Fibroblast of lung (primary cell): ENCODE results near the gene KCNJ10. TPM values are rescaled to one million over a fixed set of nuclear protein-coding genes. Genes with fewer than 3 reads are reported as not detected.

Source experiments
- DNase-seq, 2 donors: peaks; one replicate each; pipeline versions ENCODE4 v3.0.0 to v3.0.0-alpha.2; 2010; ENCODE audit warnings: low read depth in 2 of 2
- H2AFZ ChIP-seq: 2 replicates; pipeline ENCODE4 v1.5.1; 2012; ENCODE audit warnings: low read length, control low read depth, inconsistent platforms
- H3K27ac ChIP-seq: 2 replicates; pipeline ENCODE4 v1.5.1; 2011; ENCODE audit warnings: low read length, control low read depth; ENCODE audit not compliant: insufficient read depth
- H3K27me3 ChIP-seq: 2 replicates; pipeline ENCODE4 v1.5.1; 2011; ENCODE audit warnings: mild to moderate bottlenecking, low read length; ENCODE audit not compliant: control insufficient read depth, insufficient read depth
- H3K36me3 ChIP-seq: 2 replicates; pipeline ENCODE4 v1.5.1; 2011; ENCODE audit warnings: low read length; ENCODE audit not compliant: control insufficient read depth, insufficient read depth
- H3K4me1 ChIP-seq: 2 replicates; pipeline ENCODE4 v1.5.1; 2011; ENCODE audit warnings: low read length; ENCODE audit not compliant: control insufficient read depth, insufficient read depth; ENCODE audit errors: extremely low read depth
- H3K4me2 ChIP-seq: 2 replicates; pipeline ENCODE4 v1.5.1; 2011; ENCODE audit warnings: low read length, control low read depth; ENCODE audit not compliant: insufficient read depth; ENCODE audit errors: extremely low read depth
- H3K4me3 ChIP-seq, 4 experiments: fragments of 200-600 bp in 1 of 4; sonication (generic) in 1 of 4; replicated peaks in 1 of 4; 2 replicates each; pipeline ENCODE4 v1.5.1; 2011 to 2016; ENCODE audit warnings: low read length in 4 of 4, low read depth in 3 of 4, mild to moderate bottlenecking in 3 of 4, control low read depth in 2 of 4, inconsistent platforms in 1 of 4, mixed read lengths in 1 of 4; ENCODE audit not compliant: insufficient read depth in 1 of 4; ENCODE audit errors: control extremely low read depth in 1 of 4
- H3K79me2 ChIP-seq: 2 replicates; pipeline ENCODE4 v1.5.1; 2012; ENCODE audit warnings: mild to moderate bottlenecking, low read length, inconsistent platforms; ENCODE audit not compliant: control insufficient read depth, insufficient read depth
- H3K9ac ChIP-seq: 2 replicates; pipeline ENCODE4 v1.5.1; 2011; ENCODE audit warnings: mild to moderate bottlenecking, low read length, control low read depth; ENCODE audit not compliant: insufficient read depth
- H3K9me3 ChIP-seq: 2 replicates; pipeline ENCODE4 v1.5.1; 2012; ENCODE audit warnings: low read depth, low read length; ENCODE audit not compliant: control insufficient read depth, insufficient read depth
- H4K20me1 ChIP-seq: 2 replicates; pipeline ENCODE4 v1.5.1; 2011; ENCODE audit warnings: low read length; ENCODE audit not compliant: control insufficient read depth, insufficient read depth; ENCODE audit errors: extremely low read depth
- CTCF ChIP-seq, 2 donors: IDR thresholded peaks in 1 of 2; conservative IDR thresholded peaks in 1 of 2; 1 replicate in 1 of 2; 2 replicates in 1 of 2; pipeline ENCODE4 v1.5.1; 2011 to 2012; ENCODE audit warnings: low read length in 2 of 2, control low read depth in 1 of 2, inconsistent platforms in 1 of 2, low read depth in 1 of 2, mild to moderate bottlenecking in 1 of 2
- EZH2 ChIP-seq: IDR thresholded peaks from 2 replicates; pipeline ENCODE4 v1.5.1; 2012; ENCODE audit warnings: low read length, control low read depth, mild to moderate bottlenecking; ENCODE audit errors: missing control alignments
- polyA plus RNA-seq, 2 donors: library from polyadenylated mRNA; depleted of rRNA in 1 of 2; stranded (reverse) in 1 of 2; unstranded in 1 of 2; fragments of >200 nt; gene quantifications; 2 replicates each; pipeline ENCODE4 v1.2.1, GENCODE V29; 2011 to 2012; ENCODE audit warnings: missing spikeins in 1 of 2
- total RNA-seq: library from RNA; depleted of rRNA; stranded (reverse); fragments of >200 nt; gene quantifications from 2 replicates; pipeline ENCODE4 v1.2.1, GENCODE V29; 2014

The KCNJ10 gene
- total and polyA plus RNA-seq, 2 donors (not counting 1 experiment from before 2014, with no cell fraction given): not detected

- no peak for DNase-seq
- H4K20me1 ChIP-seq: no peaks in the 10 kb centered on the region
- no peak overlapping the region for H2AFZ ChIP-seq
- no peaks in the 10 kb centered on the region for H3K9me3 ChIP-seq
- H3K27me3 ChIP-seq: peaks cover 29% of the 10 kb centered on the region
- no peaks in the 10 kb centered on the region for H3K4me1 ChIP-seq
- H3K4me3 ChIP-seq: no peak overlapping the region
- no peaks in the 10 kb centered on the region for H3K79me2 ChIP-seq
- H3K36me3 ChIP-seq: no peaks in the 10 kb centered on the region
- TF ChIP-seq EZH2: no peak
- no peak for TF ChIP-seq CTCF (conservative IDR thresholded peaks at IDR 0.05 in 1 of 2, IDR thresholded peaks at IDR 0.05 in 1 of 2; ENCODE audit: low read depth in 1 of 2, low read length in 2 of 2)
- H3K27ac ChIP-seq: no peak overlapping the region
- H3K9ac ChIP-seq: no peak overlapping the region
- no peak overlapping the region for H3K4me2 ChIP-seq
Observed at GRCh38 chr1:160064746-160065145, 5.2 kb downstream of the KCNJ10 start.

- H3K4me1 ChIP-seq: no peaks in the 10 kb centered on the region
- H3K9ac ChIP-seq: no peak overlapping the region
- H3K4me3 ChIP-seq: no peak overlapping the region
- no peaks in the 10 kb centered on the region for H3K36me3 ChIP-seq
- peaks cover 28% of the 10 kb centered on the region for H3K27me3 ChIP-seq
- H3K4me2 ChIP-seq: no peak overlapping the region
- no peaks in the 10 kb centered on the region for H3K9me3 ChIP-seq
- H4K20me1 ChIP-seq: no peaks in the 10 kb centered on the region
- no peak overlapping the region for H3K27ac ChIP-seq
- no peak for DNase-seq
- TF ChIP-seq EZH2: no peak
- no peaks in the 10 kb centered on the region for H3K79me2 ChIP-seq
- H2AFZ ChIP-seq: no peak overlapping the region
Observed at GRCh38 chr1:160064164-160064563, 5.8 kb downstream of the KCNJ10 start.

GRCh38 chr1:160063176-160063575, 6.8 kb downstream of the KCNJ10 start:
- TF ChIP-seq CTCF (conservative IDR thresholded peaks at IDR 0.05 in 1 of 2, IDR thresholded peaks at IDR 0.05 in 1 of 2; ENCODE audit: low read depth in 1 of 2, low read length in 2 of 2): no peak
- Histone ChIP-seq H3K4me1 (no peaks in the 10 kb centered on the region), H3K27ac (no peak overlapping the region), H3K27me3 (peaks cover 25% of the 10 kb centered on the region), H3K4me2 (no peak overlapping the region), H3K79me2 (no peaks in the 10 kb centered on the region), H2AFZ (no peak overlapping the region), H3K4me3 (no peak overlapping the region), H4K20me1 (no peaks in the 10 kb centered on the region), H3K36me3 (no peaks in the 10 kb centered on the region), H3K9me3 (no peaks in the 10 kb centered on the region), H3K9ac (no peak overlapping the region)
- DNase-seq: no peak

- Histone ChIP-seq H3K36me3 (no peaks in the 10 kb centered on the region), H3K9ac (no peak overlapping the region), H3K27me3 (peaks cover 23% of the 10 kb centered on the region), H3K79me2 (no peaks in the 10 kb centered on the region), H3K27ac (no peak overlapping the region), H3K4me3 (no peak overlapping the region), H3K4me2 (no peak overlapping the region), H3K4me1 (no peaks in the 10 kb centered on the region), H3K9me3 (no peaks in the 10 kb centered on the region), H2AFZ (no peak overlapping the region), H4K20me1 (no peaks in the 10 kb centered on the region)
- DNase-seq: no peak
- TF ChIP-seq EZH2: no peak
- no peak for TF ChIP-seq CTCF (conservative IDR thresholded peaks at IDR 0.05 in 1 of 2, IDR thresholded peaks at IDR 0.05 in 1 of 2; ENCODE audit: low read depth in 1 of 2, low read length in 2 of 2)
Observed at GRCh38 chr1:160062230-160062532, 7.8 kb downstream of the KCNJ10 start.
